Epithelial cell of proximal tubule (primary cell): Measurements from ENCODE around the gene TRMO. TPM values are rescaled to one million over a fixed set of nuclear protein-coding genes. Genes with fewer than 3 reads are reported as not detected.

Experiments
- DNase-seq: peaks from one replicate; pipeline ENCODE4 v3.0.0-alpha.2; 2011; ENCODE audit warnings: low read depth
- H3K4me3 ChIP-seq: 2 replicates; pipeline ENCODE4 v1.5.1; 2011; ENCODE audit warnings: low read depth, mild to moderate bottlenecking, low read length
- CTCF ChIP-seq: conservative IDR thresholded peaks from 2 replicates; pipeline ENCODE4 v1.5.1; 2012; ENCODE audit warnings: low read depth, mild to moderate bottlenecking, low read length
- total RNA-seq: library from RNA; depleted of rRNA; stranded (reverse); fragments of >200 nt; gene quantifications from 2 replicates; pipeline ENCODE4 v1.2.3, GENCODE V29; 2015

Gene TRMO
- total RNA-seq, 1 donor from 2014 or later: 12.2 TPM

DNA sequence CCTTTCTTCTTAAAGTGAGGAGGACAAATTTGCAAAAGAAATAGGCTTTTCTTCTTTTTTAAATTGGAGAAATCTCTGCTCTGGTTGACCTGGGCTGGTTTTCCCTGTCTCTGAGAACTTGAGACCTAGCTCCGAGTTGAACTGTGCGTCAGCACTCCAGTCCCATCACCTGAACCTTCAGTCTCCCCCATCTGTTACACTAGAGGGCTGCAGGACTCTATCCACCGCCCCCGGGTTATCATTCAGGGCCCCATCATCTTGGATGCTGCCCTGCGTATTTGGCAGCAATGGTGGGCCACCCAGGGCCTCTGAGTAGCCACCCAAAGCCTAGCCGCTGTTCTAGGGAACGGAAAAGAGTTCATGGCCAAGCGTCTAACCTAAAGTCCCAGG is 66.8 kb downstream of the TRMO start:
- DNase-seq: no peak
- no peak for TF ChIP-seq CTCF
- H3K4me3 ChIP-seq: peak overlapping the region; percentile 56

DNA sequence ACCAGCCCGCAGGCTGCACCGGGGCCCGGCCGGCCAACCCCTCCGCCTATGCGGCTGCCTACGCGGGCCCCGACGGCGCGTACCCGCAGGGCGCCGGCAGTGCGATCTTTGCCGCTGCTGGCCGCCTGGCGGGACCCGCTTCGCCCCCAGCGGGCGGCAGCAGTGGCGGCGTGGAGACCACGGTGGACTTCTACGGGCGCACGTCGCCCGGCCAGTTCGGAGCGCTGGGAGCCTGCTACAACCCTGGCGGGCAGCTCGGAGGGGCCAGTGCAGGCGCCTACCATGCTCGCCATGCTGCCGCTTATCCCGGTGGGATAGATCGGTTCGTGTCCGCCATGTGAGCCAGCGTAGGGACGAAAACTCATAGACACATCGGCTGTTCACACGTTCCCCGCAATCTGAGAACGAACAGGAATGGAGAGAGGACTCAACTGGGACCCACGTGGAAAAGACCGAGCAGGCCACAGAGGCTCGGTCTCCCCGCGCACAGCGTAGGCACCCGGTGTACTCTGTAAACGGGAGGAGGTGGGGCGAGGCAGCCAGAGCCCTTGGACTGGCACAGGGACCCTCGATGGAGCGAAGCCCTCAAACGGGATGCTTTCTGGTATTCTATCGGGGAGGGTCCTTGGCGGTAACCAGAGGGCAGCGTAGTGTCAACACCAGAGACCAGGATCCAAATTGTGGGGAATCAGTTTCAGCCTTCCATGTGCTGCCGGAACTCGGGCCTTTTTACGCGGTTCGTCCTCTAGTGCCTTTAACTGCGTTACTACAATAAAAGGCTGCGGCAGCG is 67.4 kb downstream of the TRMO start:
- DNase-seq: no peak
- H3K4me3 ChIP-seq: peak overlapping the region; percentile 56
- TF ChIP-seq CTCF: no peak

Other genes with a start within 250 kb of the TRMO start
- gene XPA, start 225.2 kb downstream of the TRMO start, total RNA-seq: 4.7 and 7.6 TPM in 2 replicates
- 0.35 and 1.1 TPM in 2 replicates for gene FOXE1, start 69.3 kb downstream of the TRMO start, total RNA-seq
- not detected in 2 replicates for gene HEMGN, start 15.7 kb upstream of the TRMO start, total RNA-seq
- 35.8 and 39.2 TPM in 2 replicates for gene ANP32B, start 60.8 kb upstream of the TRMO start, total RNA-seq
- gene NANS, start 134.2 kb upstream of the TRMO start, total RNA-seq: 117 and 147 TPM in 2 replicates
- gene TRIM14, start 196.7 kb upstream of the TRMO start, total RNA-seq: 8.1 and 9.5 TPM in 2 replicates